Mesodermal cell (in vitro differentiated cells): ENCODE measurements around the gene C2orf92.

Experiments used
- H3K27ac ChIP-seq: 2 replicates; pipeline ENCODE4 v1.7.0; 2013; ENCODE audit warnings: mild to moderate bottlenecking, low read depth, low read length, moderate library complexity; ENCODE audit not compliant: severe bottlenecking
- H3K36me3 ChIP-seq: 2 replicates; pipeline ENCODE4 v1.7.1; 2013; ENCODE audit warnings: mild to moderate bottlenecking, low read length, moderate library complexity; ENCODE audit not compliant: control insufficient read depth, insufficient read depth
- H3K4me1 ChIP-seq: one replicate; pipeline ENCODE4 v1.7.1; 2013; ENCODE audit warnings: mild to moderate bottlenecking, low read length; ENCODE audit not compliant: insufficient read depth, control insufficient read depth, poor library complexity, severe bottlenecking
- H3K4me3 ChIP-seq: 2 replicates; pipeline ENCODE4 v1.7.0; 2013; ENCODE audit warnings: low read length, control low read depth, mild to moderate bottlenecking; ENCODE audit not compliant: insufficient read depth, poor library complexity, severe bottlenecking; ENCODE audit errors: extremely low read depth
- H3K9me3 ChIP-seq: 2 replicates; pipeline ENCODE4 v1.7.1; 2013; ENCODE audit warnings: mild to moderate bottlenecking, low read length, moderate library complexity; ENCODE audit not compliant: control insufficient read depth
- WGBS, 2 experiments: methylation state at CpG; one replicate each; pipeline ENCODE4 v1.1.5; 2013; ENCODE audit warnings: missing lambda C conversion rate in 2 of 2; ENCODE audit not compliant: insufficient coverage in 2 of 2; 5-methylcytosine and 5-hydroxymethylcytosine counted together

Gene C2orf92

GRCh38 chr2:97724073-97724410, 54.5 kb downstream of the C2orf92 start:
- Histone ChIP-seq H3K36me3 (no peaks in the 10 kb centered on the region), H3K4me1 (no peaks in the 10 kb centered on the region), H3K4me3 (no peak overlapping the region), H3K9me3 (no peaks in the 10 kb centered on the region), H3K27ac (no peak overlapping the region)
- WGBS, 2 experiments = 96% methylated on average over 32 to 41 of the region's 41 CpGs

- Histone ChIP-seq H3K9me3 (no peaks in the 10 kb centered on the region), H3K36me3 (no peaks in the 10 kb centered on the region), H3K27ac (no peak overlapping the region), H3K4me3 (no peak overlapping the region), H3K4me1 (no peaks in the 10 kb centered on the region)
- 83 to 93% methylated on average over 9 to 15 of the region's 17 CpGs for WGBS, 2 experiments
These were observed 55.0 kb downstream of the C2orf92 start for GRCh38 chr2:97724501-97724900.

- WGBS, 2 experiments = 93 to 94% methylated on average over 22 to 26 of the region's 31 CpGs
- Histone ChIP-seq H3K4me3 (no peak overlapping the region), H3K27ac (no peak overlapping the region), H3K9me3 (no peaks in the 10 kb centered on the region), H3K36me3 (no peaks in the 10 kb centered on the region), H3K4me1 (no peaks in the 10 kb centered on the region)
These were observed 55.6 kb downstream of the C2orf92 start for GRCh38 chr2:97724946-97725688.

- Histone ChIP-seq H3K4me1 (no peaks in the 10 kb centered on the region), H3K4me3 (no peak overlapping the region), H3K9me3 (no peaks in the 10 kb centered on the region), H3K36me3 (no peaks in the 10 kb centered on the region), H3K27ac (no peak overlapping the region)
- WGBS, 2 experiments = 66 to 69% methylated on average over 4 of the region's 4 CpGs
These were observed 57.0 kb downstream of the C2orf92 start for GRCh38 chr2:97726261-97727064.

- Histone ChIP-seq H3K4me3 (no peak overlapping the region), H3K27ac (no peak overlapping the region), H3K9me3 (no peaks in the 10 kb centered on the region), H3K36me3 (no peaks in the 10 kb centered on the region), H3K4me1 (no peaks in the 10 kb centered on the region)
- 81 to 87% methylated on average over 4 of the region's 7 CpGs for WGBS, 2 experiments
These were observed 57.8 kb downstream of the C2orf92 start for GRCh38 chr2:97727296-97727695.

GRCh38 chr2:97728091-97728731, 58.7 kb downstream of the C2orf92 start:
- no peaks in the 10 kb centered on the region for H3K4me1 ChIP-seq
- H3K36me3 ChIP-seq = no peaks in the 10 kb centered on the region
- 92 to 97% methylated on average over 12 of the region's 12 CpGs for WGBS, 2 experiments
- no peak overlapping the region for H3K4me3 ChIP-seq
- H3K9me3 ChIP-seq = no peaks in the 10 kb centered on the region
- no peak overlapping the region for H3K27ac ChIP-seq

- no peaks in the 10 kb centered on the region for H3K4me1 ChIP-seq
- no peaks in the 10 kb centered on the region for H3K36me3 ChIP-seq
- no peak overlapping the region for H3K4me3 ChIP-seq
- no peak overlapping the region for H3K27ac ChIP-seq
- no CpG with 5 or more reads among the region's 1 CpG for WGBS, 2 experiments
- H3K9me3 ChIP-seq = no peaks in the 10 kb centered on the region
These were observed 60.7 kb downstream of the C2orf92 start for GRCh38 chr2:97730245-97730644.

GRCh38 chr2:97731274-97732020, 61.9 kb downstream of the C2orf92 start:
- Histone ChIP-seq H3K4me1 (no peaks in the 10 kb centered on the region), H3K9me3 (no peaks in the 10 kb centered on the region), H3K4me3 (no peak overlapping the region), H3K27ac (no peak overlapping the region), H3K36me3 (no peaks in the 10 kb centered on the region)
- WGBS, 2 experiments = 95 to 96% methylated on average over 8 to 10 of the region's 12 CpGs

- Histone ChIP-seq H3K36me3 (no peaks in the 10 kb centered on the region), H3K4me1 (no peaks in the 10 kb centered on the region), H3K4me3 (no peak overlapping the region), H3K27ac (no peak overlapping the region), H3K9me3 (no peaks in the 10 kb centered on the region)
- WGBS, 2 experiments = 90 to 95% methylated on average over 18 to 23 of the region's 28 CpGs
These were observed 63.2 kb downstream of the C2orf92 start for GRCh38 chr2:97732436-97733340.
